Measurements from ENCODE around the gene DZIP1.

Gene DZIP1

DNA sequence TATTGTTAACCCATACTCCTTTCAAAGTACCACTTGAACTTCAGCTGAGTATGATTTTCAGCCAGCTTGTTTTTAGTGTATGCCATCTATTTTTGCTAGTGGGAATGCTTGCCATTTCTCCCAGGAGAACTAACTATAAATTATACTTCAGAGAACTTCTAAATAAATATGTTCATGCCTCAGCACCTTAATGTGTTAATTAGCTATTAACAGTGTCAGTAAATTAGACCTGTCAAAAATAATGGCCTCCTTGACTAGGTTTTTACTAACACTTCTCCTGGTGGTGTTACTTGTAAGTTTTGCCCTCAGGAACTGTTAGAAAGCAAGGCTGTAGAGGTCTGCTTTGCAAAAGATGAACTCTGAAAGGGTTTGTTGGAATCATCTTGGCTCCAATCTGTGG lies 87.5 kb downstream of the DZIP1 start:
- TF ChIP-seq ZFX (IDR thresholded peaks at IDR 0.05) = no peak
- TF ChIP-seq, protein P1, sequence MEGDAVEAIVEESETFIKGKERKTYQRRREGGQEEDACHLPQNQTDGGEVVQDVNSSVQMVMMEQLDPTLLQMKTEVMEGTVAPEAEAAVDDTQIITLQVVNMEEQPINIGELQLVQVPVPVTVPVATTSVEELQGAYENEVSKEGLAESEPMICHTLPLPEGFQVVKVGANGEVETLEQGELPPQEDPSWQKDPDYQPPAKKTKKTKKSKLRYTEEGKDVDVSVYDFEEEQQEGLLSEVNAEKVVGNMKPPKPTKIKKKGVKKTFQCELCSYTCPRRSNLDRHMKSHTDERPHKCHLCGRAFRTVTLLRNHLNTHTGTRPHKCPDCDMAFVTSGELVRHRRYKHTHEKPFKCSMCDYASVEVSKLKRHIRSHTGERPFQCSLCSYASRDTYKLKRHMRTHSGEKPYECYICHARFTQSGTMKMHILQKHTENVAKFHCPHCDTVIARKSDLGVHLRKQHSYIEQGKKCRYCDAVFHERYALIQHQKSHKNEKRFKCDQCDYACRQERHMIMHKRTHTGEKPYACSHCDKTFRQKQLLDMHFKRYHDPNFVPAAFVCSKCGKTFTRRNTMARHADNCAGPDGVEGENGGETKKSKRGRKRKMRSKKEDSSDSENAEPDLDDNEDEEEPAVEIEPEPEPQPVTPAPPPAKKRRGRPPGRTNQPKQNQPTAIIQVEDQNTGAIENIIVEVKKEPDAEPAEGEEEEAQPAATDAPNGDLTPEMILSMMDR (conservative IDR thresholded peaks at IDR 0.05) = no peak; the same call in 1 of the 2 replicates
- H3K27ac ChIP-seq = no peak overlapping the region

DNA sequence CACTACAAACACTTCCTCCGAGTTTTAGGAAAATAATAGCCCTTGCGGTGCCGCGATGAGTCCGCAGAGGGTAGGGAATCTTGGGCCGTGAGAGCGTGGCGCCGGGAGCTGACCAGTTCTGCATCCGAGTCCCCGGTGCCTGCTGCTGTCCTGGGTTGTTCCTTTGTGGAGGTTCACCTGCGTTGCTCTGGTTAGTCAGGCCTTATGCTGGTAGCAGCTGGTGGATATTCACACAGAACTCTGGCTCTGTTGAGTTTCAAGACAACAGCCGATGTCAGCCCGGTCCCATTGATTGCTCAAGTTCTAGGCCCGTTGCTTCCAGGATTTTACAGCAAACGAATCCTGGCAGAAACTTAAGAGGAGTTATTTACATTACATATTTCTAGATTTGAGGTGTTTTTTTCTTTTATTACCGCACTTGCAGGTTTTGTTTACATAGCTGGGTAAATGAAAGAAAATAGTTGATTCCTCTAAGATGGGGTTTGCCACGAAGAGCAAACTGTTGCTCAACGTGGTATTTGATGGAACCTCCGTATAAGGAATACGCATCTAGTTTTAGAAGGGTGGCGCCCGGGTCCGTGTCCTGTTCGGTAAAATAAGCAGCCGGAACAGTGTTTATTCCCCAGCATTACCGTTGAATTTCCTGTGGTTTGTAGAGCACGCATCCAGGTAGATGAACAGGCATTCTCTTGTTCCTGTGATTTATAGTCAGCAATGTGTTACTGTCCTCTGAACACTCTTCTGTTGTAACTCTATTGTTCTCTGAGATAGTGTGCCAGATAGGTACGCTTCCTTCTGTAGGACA lies 90.7 kb downstream of the DZIP1 start:
- H3K27ac ChIP-seq = no peak overlapping the region
- no peak for TF ChIP-seq ZFX (IDR thresholded peaks at IDR 0.05)
- TF ChIP-seq, protein P1 (conservative IDR thresholded peaks at IDR 0.05) = no peak

DNA sequence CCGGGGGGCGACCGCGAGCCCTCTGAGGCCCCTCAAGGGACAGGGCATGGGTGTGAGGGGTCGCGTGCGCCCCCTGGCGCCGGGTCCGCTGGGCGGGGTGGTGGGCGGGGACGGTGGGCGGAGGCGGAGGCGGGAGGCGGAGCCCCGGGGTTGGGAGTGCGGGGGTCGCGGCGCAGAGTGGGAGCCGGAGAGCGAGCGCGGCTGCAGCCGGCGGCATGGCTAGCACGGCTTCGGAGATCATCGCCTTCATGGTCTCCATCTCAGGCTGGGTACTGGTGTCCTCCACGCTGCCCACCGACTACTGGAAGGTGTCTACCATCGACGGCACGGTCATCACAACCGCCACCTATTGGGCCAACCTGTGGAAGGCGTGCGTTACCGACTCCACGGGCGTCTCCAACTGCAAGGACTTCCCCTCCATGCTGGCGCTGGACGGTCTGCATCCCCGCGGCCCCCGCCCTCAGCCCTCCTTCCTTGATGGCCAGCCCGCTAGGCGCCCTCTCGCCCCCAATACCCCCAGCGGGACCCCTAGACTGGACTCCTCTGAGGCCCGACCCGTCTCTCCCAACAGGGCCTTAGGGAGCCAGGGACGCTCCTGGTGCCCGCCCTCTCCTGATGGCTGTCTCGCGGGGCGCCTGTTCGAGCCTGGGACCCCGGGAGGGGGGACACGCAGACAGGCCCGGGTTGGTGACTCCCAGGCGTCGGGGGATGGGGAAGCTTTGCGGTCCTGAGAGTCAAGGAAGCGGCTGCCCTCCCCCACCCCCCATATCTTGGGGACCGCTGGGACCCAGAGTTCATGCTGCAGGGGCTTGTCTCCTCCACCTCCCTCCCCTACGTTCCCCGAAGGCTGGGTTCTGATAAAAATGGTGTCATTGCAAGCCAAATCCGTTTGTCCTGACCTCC lies 91.7 kb downstream of the DZIP1 start, which contains the start of gene CLDN10:
Gene CLDN10 (plus strand): TSS at position 182 of the 903 bp plus-strand sequence. CDS start 34 bp downstream, at position 216.
- no peak within 1 kb of the TSS for H3K27ac ChIP-seq
- TF ChIP-seq, protein P1 (conservative IDR thresholded peaks at IDR 0.05) = no peak; the same call in 1 of the 2 replicates
- TF ChIP-seq ZFX (IDR thresholded peaks at IDR 0.05) = no peak

DNA sequence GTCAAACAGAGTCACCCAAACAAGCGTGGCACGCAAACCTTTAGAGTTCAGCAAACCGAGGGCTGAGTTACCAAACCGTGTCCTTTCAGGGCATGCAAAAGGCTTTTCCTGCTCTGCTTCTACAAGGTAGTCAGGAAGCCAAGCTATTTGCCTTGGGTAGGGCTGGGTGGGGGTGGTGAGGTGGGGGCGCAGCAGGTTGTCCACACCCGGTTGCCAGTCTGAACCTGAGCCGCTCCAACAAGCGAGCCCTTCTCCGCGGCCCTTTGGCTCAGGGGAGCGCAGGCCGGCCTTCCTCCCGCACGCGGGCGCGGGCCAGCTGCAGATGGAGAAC lies 92.3 kb downstream of the DZIP1 start:
- no peak overlapping the region for H3K27ac ChIP-seq
- TF ChIP-seq, protein P1 (conservative IDR thresholded peaks at IDR 0.05) = no peak
- no peak for TF ChIP-seq ZFX (IDR thresholded peaks at IDR 0.05)

DNA sequence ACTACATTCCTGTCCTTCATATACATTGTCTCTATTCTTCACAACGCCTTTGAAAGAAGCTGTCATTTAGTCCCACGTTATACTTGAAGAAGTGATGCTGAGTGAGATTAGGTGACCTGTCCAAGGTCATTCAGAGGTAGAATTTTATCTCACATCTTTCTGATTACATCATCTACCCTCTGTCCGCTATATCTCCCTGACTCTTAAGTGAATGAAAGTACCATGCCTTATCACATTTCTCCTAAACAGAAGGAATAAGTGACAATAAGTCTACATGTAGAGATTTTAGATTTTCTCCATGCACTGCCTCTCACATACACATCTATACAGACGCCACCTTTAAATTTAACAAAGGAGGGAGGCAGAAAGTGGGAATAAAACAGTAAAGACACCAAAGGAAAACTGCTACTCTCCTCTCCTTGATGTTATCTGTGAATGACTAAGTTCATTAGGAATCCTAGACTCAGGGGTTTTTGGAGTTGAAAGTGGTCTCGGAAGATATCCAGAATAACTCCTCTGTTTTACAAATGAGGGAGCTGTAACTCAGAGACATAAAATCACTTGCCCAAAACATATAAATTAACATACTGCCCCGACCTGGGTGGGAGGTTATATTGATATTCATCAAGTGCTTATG lies 96.9 kb downstream of the DZIP1 start:
- no peak overlapping the region for H3K27ac ChIP-seq
- TF ChIP-seq ZFX (IDR thresholded peaks at IDR 0.05) = no peak
- TF ChIP-seq, protein P1 (conservative IDR thresholded peaks at IDR 0.05) = no peak

DNA sequence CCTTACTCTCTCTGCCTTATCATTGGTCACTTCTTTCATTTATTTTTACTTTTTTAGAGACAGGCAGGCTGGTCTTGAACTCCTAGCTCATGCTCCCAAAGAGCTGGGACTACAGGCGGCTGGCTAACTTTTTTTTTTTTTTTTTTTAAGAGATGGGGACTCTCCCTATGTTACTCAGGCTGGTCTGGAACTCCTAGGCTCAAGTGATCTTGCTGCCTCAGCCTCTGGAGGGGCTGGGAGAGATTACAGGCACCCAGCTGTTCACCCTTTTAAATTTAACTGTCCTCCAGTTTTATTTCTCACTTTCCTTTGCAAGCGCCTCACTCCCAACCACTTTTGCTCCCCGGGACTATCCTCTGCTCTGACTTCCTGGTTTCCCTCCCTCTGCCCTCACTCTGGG lies 97.6 kb downstream of the DZIP1 start:
- TF ChIP-seq ZFX (IDR thresholded peaks at IDR 0.05) = no peak
- TF ChIP-seq, protein P1 (conservative IDR thresholded peaks at IDR 0.05) = no peak
- H3K27ac ChIP-seq = no peak overlapping the region

All from C4-2B (cell line).